GM10266 (cell line): ENCODE data around the gene SYCN.

Experiments used
- DNase-seq: peaks from one replicate; pipeline ENCODE4 v3.0.0; 2012; ENCODE audit errors: extremely low spot score
- CTCF ChIP-seq: IDR thresholded peaks from 2 replicates; pipeline ENCODE4 v1.5.1; 2012; ENCODE audit warnings: mild to moderate bottlenecking, low read depth; ENCODE audit not compliant: control insufficient read depth, insufficient read depth; ENCODE audit errors: missing control alignments

Gene SYCN

GRCh38 chr19:39197808-39198207 lies 6.3 kb downstream of the SYCN start:
- no peak for DNase-seq

DNA sequence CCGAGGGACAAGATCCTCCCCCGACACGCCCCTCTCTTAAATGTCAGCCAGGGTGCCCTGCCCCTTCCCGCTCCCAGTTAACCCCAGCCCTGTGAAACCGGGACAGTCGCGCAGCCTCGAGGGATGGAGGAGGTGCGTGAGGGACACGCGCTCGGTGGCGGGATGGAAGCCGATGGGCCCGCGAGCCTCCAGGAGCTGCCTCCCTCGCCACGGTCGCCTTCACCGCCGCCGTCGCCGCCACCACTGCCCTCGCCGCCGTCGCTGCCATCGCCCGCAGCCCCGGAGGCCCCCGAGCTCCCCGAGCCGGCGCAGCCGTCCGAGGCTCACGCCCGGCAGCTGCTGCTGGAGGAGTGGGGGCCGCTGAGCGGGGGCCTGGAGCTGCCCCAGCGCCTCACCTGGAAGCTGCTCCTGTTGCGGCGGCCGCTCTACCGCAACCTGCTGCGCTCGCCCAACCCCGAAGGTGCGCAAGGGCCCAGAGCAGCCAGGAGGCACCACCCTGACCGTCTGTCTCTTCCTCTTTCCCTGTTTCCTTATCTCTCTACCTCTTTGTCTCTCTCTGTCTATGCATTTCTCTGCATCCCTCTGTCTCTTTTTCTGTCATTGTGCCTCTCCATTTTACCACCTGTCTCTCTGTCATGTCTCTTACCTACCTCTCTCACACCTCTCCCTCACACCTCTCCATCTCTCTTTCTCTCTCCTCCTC lies 7.1 kb downstream of the SYCN start, which contains the start of gene NCCRP1:
Gene NCCRP1, plus strand, starts transcription at position 105 of the 703 bp plus-strand sequence. Its CDS starts 19 bp downstream, at position 124.
- DNase-seq: no peak
- no peak for TF ChIP-seq CTCF

More at GRCh38 chr19:39197808-39198207, 6.3 kb downstream of the SYCN start:
- no peak for TF ChIP-seq CTCF

DNA sequence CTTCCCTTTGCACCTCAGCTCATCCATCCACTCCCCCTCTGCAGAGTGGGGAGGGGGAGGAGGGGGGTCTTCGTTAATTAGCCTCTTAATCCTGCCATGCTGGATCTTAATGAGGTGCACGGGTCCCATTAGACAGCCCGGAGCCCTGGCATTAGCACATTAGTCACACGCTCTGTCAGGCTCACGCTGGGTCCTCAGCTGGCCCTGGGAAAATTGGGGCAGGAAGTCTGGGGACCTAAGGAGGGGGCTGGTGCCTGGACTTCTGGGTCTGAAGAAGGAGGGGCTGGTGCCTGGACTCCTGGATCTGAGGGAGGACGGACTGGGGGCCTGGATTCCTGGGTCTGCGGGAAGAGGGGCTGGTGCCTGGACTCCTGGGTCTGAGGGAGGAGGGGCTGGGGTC lies 7.7 kb downstream of the SYCN start:
- no peak for DNase-seq
- TF ChIP-seq CTCF: no peak

GRCh38 chr19:39195755-39196154 lies 8.3 kb downstream of the SYCN start:
- DNase-seq: no peak
- TF ChIP-seq CTCF: no peak

DNA sequence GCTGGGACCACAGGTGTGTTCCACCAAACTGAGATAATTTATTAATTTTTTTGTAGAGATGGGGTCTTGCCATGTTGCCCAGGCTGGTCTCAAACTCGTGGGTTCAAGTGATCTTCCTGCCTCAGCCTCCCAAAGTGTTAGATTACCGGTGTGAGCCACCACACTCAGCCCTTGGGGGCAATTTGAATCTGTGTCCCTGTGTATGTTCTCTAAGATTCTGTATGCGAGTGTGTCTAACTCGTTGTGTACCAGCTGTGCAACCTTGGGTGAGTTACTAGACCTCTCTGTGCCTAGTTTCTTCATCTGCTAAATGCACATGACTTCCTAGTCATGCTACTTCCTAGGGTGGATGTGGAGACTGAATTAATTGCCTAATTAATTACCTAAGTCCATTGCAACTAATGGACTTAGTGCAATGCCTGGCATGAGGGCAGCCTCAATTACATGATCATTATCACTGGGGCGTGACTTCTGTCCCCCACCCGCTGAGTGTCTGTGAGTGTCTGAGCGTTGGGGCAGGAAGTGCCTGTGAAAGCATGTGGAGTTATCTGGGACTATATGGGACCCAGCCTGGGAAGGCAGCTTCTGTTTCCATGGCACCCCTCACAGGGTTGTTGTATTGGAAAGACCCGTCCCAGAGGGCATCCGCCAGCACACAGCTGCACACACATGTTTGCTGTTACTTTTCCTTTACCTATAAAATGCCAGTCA lies 9.1 kb downstream of the SYCN start:
- no peak for TF ChIP-seq CTCF
- DNase-seq: no peak

DNA sequence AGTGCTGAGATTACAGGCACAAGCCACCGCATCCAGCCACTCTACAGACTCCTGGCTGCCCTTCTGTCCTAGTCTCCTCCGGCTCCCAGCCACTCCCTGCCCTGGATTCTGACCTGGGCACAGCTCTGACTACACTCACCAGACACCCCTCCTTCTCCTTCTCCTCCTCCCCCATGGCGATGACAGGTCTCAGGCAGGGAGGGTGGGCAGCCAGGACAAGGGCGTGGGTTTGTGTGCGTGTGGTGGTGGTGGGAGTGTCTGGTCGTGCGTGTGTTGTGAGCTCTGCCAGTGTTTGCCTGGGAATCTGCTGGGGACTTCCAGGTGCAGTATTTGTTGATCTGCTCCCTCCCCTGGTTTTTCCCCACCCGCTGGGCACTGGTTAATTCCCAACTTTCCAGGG lies 10.3 kb downstream of the SYCN start:
- TF ChIP-seq CTCF: no peak
- no peak for DNase-seq

DNA sequence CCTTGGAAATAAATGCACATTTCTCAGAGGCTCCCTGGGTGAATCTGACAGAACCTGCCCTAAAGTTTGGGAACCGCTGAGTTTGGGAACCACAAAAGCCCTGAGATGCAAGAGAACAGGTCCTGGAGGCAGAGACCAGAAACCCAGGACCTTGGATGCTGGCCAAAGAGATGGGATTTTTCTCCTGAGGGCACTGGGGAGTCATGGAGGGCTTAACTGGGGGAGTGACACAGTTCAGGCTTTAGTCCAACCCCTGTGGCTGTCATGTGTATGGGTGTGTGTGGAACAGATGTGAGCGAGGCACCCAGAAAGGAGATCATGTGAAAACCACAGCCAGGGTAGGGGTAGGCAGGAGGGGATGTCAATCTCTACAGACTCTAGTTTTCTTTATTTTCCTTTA lies 11.2 kb downstream of the SYCN start:
- TF ChIP-seq CTCF: no peak
- no peak for DNase-seq
